ENCODE data around the gene RIMBP3C. TPM values are rescaled to one million over a fixed set of nuclear protein-coding genes. Genes with fewer than 3 reads are reported as not detected.
"Not testable (repeated sequence)": the region's sequence is repeated elsewhere in the genome, so short reads cannot be mapped to it uniquely, and the experiment has no call there.

The RIMBP3C gene
- total and polyA plus RNA-seq, 2 donors from 2014 or later = 0.22 TPM; not detected in 1

DNA sequence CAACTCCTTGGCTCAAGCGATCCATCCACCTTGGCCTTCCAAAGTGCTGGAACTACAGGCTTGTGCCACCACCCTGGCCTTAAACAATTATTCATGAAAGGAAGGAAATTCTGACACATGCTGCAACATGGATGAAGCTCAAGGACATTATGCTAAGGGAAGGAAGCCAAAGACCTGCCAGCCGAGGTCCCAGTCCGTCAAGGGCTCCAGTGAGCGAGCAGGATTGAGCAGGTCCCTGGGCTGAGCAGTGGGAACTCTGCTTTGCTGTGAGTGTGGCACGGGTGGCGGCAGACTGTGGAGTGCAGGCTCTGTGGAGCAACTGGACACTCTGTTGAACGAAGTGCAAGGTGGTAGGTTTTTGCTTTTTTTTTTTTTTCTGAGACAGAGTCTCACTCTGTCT is 11.4 kb downstream of the RIMBP3C start:
- FAIRE-seq; H3K36me3 ChIP-seq (ENCODE audit: control insufficient read depth in 2 of 3, insufficient read depth in 3 of 3, low read length in 3 of 3); intact Hi-C loops (cut with DNase I): not testable (repeated sequence)

DNA sequence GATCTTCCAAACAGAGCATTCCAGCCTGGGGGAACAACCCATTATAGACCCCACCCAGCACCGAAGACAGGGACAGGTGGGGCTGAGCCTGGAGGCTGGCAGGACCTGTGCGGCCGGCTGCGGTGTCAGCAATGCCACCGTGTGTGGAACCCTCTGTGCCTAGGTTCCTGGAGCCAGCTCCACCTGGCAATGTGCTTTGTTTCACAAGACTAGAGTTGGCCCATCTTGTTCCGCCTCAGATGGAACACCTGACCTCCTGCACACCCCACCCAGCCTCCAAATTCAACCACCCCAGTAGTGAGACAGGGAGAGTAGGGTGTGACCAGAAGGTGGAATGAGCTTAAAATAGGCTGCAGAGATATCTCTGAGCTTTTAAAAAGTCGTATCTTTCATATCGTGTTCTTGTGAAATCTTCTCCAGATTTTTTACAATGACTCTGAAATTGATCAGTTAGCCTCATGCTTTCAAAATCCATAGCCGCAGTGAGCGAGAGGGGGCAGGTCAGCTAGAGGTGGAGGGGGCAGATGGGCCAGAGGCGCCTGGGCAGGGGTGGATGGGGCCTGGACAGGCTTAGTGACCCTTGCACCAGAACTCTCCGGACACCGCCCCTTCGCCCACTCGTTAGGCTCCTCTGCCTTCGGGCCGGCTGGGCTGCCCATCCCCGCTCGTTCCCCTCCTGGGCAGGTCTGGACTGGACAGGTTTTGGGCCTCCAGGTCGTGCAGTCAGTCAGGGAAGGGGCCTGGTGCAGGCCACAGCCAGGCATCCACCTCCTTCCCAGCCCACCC is 18.2 kb downstream of the RIMBP3C start:
- H3K9ac ChIP-seq (ENCODE audit: low read length in 3 of 3); H3K27me3 ChIP-seq (ENCODE audit: control insufficient read depth, insufficient read depth, low read length); H3K4me1 ChIP-seq (ENCODE audit: control insufficient read depth in 2 of 3, insufficient read depth in 2 of 3, low read depth in 1 of 3, low read length in 3 of 3); DNase-seq; H3K4me3 ChIP-seq (ENCODE audit: low read length in 3 of 3); H3K27ac ChIP-seq (ENCODE audit: low read depth in 2 of 2, low read length in 2 of 2); H3K36me3 ChIP-seq (ENCODE audit: control insufficient read depth in 2 of 3, insufficient read depth in 3 of 3, low read length in 3 of 3); FAIRE-seq; intact Hi-C loops (cut with DNase I); H3K9me3 ChIP-seq (ENCODE audit: control insufficient read depth in 2 of 3, insufficient read depth in 1 of 3, low read length in 3 of 3): not testable (repeated sequence)

More for the DNA sequence above, 11.4 kb downstream of the RIMBP3C start:
- H3K4me3 ChIP-seq (ENCODE audit: low read length in 3 of 3); H3K27ac ChIP-seq (ENCODE audit: low read depth in 2 of 2, low read length in 2 of 2); H3K9me3 ChIP-seq (ENCODE audit: control insufficient read depth in 2 of 3, insufficient read depth in 1 of 3, low read length in 3 of 3); H3K9ac ChIP-seq (ENCODE audit: low read length in 3 of 3); H3K4me1 ChIP-seq (ENCODE audit: control insufficient read depth in 2 of 3, insufficient read depth in 2 of 3, low read depth in 1 of 3, low read length in 3 of 3); DNase-seq; H3K27me3 ChIP-seq (ENCODE audit: control insufficient read depth, insufficient read depth, low read length): not testable (repeated sequence)

DNA sequence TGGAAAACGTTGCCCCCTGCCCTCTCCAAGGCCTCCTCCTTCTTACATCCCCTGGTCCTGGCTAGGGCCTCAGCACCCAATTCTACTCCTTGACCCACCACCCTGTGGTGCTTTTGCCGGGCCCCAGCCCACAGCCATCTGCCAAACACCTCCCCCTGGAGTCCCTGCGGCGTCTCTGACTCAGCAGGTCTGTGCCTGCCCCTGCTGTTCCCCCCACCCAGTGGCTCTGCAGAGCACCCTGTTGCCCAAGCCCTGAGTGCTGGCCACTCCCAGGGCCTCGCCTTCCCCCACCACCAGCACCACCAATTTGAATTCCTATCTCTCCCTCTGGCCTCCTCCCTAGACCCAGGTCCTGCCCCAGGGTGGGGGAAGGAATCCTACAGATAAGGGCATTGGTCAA is 19.7 kb downstream of the RIMBP3C start:
- H3K4me1 ChIP-seq (ENCODE audit: control insufficient read depth in 2 of 3, insufficient read depth in 2 of 3, low read depth in 1 of 3, low read length in 3 of 3); intact Hi-C loops (cut with DNase I); H3K27me3 ChIP-seq (ENCODE audit: control insufficient read depth, insufficient read depth, low read length); H3K36me3 ChIP-seq (ENCODE audit: control insufficient read depth in 2 of 3, insufficient read depth in 3 of 3, low read length in 3 of 3); H3K4me3 ChIP-seq (ENCODE audit: low read length in 3 of 3); H3K27ac ChIP-seq (ENCODE audit: low read depth in 2 of 2, low read length in 2 of 2); H3K9ac ChIP-seq (ENCODE audit: low read length in 3 of 3); FAIRE-seq; DNase-seq; H3K9me3 ChIP-seq (ENCODE audit: control insufficient read depth in 2 of 3, insufficient read depth in 1 of 3, low read length in 3 of 3): not testable (repeated sequence)

DNA sequence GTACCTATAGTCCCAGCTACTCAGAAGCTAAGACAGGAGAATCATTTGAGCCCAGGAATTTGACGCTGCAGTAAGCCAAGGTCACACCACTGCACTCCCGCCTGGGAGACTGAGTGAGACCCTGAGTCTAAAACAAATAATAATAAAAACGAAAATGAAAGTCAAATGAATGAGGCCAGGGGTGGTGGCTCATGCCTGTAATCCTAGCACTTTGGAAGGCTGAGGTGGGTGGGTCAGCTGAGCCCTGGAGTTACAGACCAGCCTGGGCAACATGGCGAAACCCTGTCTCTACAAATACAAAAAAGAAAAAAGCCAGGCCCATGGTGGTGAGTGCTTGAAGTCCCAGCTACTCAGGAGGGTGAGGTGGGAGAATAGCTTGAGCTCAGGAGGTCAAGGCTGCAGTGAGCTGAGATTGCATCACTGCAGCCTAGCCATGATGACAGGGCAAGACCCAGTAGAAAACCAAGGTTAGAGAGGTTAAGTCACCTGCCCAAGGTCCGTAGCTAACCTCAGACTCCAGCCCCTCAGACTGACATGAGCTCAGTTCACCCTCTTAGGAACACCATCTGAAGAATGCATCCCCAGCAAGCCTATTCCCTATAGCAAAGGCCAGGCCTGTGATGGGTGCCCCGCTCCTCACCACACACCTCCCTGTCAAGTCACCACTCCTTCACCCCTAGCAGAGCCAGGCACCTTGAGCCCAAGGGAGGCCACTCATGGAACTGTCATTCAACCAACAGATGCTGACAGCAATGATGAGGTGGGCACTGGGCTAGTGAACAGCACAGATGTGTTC is 24.4 kb downstream of the RIMBP3C start:
- H3K4me3 ChIP-seq (ENCODE audit: low read length in 3 of 3); H3K9me3 ChIP-seq (ENCODE audit: control insufficient read depth in 2 of 3, insufficient read depth in 1 of 3, low read length in 3 of 3); H3K27ac ChIP-seq (ENCODE audit: low read depth in 2 of 2, low read length in 2 of 2); H3K36me3 ChIP-seq (ENCODE audit: control insufficient read depth in 2 of 3, insufficient read depth in 3 of 3, low read length in 3 of 3); H3K9ac ChIP-seq (ENCODE audit: low read length in 3 of 3); DNase-seq; intact Hi-C loops (cut with DNase I); FAIRE-seq; H3K4me1 ChIP-seq (ENCODE audit: control insufficient read depth in 2 of 3, insufficient read depth in 2 of 3, low read depth in 1 of 3, low read length in 3 of 3); H3K27me3 ChIP-seq (ENCODE audit: control insufficient read depth, insufficient read depth, low read length): not testable (repeated sequence)

DNA sequence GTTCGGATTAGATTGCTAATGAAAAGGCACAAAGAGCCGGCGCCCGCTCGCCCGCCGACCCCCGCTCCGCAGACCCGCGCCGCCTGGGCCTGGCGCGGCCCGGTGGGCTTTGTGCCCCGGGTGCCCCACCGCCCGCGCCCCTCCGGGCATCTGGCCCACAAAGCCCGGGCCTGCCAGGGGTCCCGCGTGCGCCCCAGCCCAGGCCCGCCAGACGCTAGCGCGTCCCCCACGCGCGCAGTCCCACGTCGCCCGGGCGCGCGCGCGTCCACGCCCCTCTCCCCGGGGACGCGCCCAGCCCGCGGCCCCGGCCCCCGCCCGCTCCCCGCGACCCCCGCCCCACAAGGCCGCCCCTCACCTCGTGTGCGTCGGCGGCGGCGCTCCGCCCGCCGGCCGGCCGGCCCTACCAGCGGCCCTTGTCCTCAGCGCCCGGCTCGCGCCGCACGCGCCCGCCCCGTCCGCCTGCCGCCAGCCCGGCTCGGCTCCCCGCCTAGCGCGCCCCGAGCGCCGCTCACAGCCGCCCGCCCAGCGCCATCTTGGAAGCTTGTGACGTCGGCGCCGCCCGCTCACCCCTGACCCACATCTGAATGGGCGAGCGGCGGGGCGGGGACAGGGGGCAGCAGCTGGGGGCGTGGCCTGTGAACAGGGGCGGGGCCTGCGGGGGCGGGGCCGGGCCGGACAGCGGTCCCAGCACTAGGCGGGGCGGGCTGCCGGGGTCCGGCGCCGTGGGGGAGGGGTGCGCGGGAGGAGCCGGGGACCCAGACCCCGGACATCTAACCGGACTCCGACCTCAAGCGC is 34.1 kb downstream of the RIMBP3C start:
- H3K27me3 ChIP-seq (ENCODE audit: control insufficient read depth, insufficient read depth, low read length); intact Hi-C loops (cut with DNase I); DNase-seq; FAIRE-seq; H3K36me3 ChIP-seq (ENCODE audit: control insufficient read depth in 2 of 3, insufficient read depth in 3 of 3, low read length in 3 of 3); H3K9ac ChIP-seq (ENCODE audit: low read length in 3 of 3); H3K4me3 ChIP-seq (ENCODE audit: low read length in 3 of 3); H3K27ac ChIP-seq (ENCODE audit: low read depth in 2 of 2, low read length in 2 of 2); H3K9me3 ChIP-seq (ENCODE audit: control insufficient read depth in 2 of 3, insufficient read depth in 1 of 3, low read length in 3 of 3); H3K4me1 ChIP-seq (ENCODE audit: control insufficient read depth in 2 of 3, insufficient read depth in 2 of 3, low read depth in 1 of 3, low read length in 3 of 3): not testable (repeated sequence)

DNA sequence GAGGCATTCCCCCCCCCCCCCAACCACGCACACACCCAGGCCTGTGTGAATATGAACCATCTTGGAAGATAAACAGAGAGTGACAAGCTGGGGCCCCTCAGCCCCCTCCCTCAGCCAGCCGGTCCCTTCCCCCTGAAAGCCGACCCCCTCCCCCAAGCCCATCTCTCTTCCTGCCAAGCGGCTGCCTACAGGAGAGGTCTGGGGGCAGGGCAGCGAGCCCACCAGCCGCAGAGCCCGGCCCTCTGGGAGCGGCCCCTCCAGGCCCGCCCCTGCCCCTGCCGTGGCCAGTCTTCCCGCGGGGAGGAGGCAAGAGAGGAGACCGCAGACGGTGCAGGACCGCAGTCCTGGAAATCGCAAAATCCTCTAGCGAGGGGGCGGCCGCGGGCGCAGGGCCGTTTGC is 34.7 kb downstream of the RIMBP3C start:
- DNase-seq; intact Hi-C loops (cut with DNase I); H3K27me3 ChIP-seq (ENCODE audit: control insufficient read depth, insufficient read depth, low read length); FAIRE-seq; H3K36me3 ChIP-seq (ENCODE audit: control insufficient read depth in 2 of 3, insufficient read depth in 3 of 3, low read length in 3 of 3); H3K9me3 ChIP-seq (ENCODE audit: control insufficient read depth in 2 of 3, insufficient read depth in 1 of 3, low read length in 3 of 3); H3K4me1 ChIP-seq (ENCODE audit: control insufficient read depth in 2 of 3, insufficient read depth in 2 of 3, low read depth in 1 of 3, low read length in 3 of 3); H3K9ac ChIP-seq (ENCODE audit: low read length in 3 of 3); H3K27ac ChIP-seq (ENCODE audit: low read depth in 2 of 2, low read length in 2 of 2); H3K4me3 ChIP-seq (ENCODE audit: low read length in 3 of 3): not testable (repeated sequence)

DNA sequence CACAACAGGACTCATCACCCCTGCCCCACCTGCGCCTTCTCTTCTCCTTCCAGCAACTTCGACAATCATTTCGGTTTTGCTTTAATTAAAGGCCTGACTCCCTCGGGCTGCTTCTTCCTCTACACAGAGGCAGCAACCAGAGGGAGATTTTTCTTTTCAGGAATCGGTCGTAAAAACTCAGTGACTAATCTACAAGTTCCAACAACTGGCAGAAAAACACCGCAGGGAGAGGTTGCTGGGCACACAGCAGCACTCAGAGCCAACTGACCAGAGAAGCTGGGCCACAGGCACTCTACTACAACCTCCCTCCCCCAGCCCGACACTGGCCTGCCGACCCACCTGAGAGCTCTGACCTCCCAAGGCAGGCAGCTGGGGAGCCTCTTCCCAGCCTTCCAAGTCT is 36.0 kb downstream of the RIMBP3C start:
- H3K9me3 ChIP-seq (ENCODE audit: control insufficient read depth in 2 of 3, insufficient read depth in 1 of 3, low read length in 3 of 3); DNase-seq; H3K36me3 ChIP-seq (ENCODE audit: control insufficient read depth in 2 of 3, insufficient read depth in 3 of 3, low read length in 3 of 3); intact Hi-C loops (cut with DNase I); H3K9ac ChIP-seq (ENCODE audit: low read length in 3 of 3); H3K27ac ChIP-seq (ENCODE audit: low read depth in 2 of 2, low read length in 2 of 2); FAIRE-seq; H3K27me3 ChIP-seq (ENCODE audit: control insufficient read depth, insufficient read depth, low read length); H3K4me3 ChIP-seq (ENCODE audit: low read length in 3 of 3); H3K4me1 ChIP-seq (ENCODE audit: control insufficient read depth in 2 of 3, insufficient read depth in 2 of 3, low read depth in 1 of 3, low read length in 3 of 3): not testable (repeated sequence)

DNA sequence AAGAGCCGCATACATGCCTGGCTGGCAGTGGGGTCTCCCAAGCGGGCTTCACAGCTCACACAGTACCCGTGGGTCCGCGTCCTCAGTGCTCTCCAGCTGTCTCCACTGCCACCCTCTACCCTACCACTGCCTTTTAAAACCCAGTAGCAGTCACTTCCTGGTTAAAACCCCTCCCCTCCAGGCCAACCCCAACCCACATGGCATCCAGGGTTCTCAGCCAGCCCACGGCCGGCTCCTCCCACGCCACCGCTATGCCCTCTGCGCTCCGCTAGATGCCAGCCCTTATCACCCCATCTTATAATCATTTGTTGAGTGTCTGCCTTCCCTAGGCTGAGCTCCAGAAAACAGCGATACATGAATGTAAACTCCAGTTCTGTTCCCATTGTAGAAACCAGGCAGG is 37.1 kb downstream of the RIMBP3C start:
- H3K27me3 ChIP-seq (ENCODE audit: control insufficient read depth, insufficient read depth, low read length); FAIRE-seq; H3K9me3 ChIP-seq (ENCODE audit: control insufficient read depth in 2 of 3, insufficient read depth in 1 of 3, low read length in 3 of 3); intact Hi-C loops (cut with DNase I); DNase-seq; H3K4me3 ChIP-seq (ENCODE audit: low read length in 3 of 3); H3K4me1 ChIP-seq (ENCODE audit: control insufficient read depth in 2 of 3, insufficient read depth in 2 of 3, low read depth in 1 of 3, low read length in 3 of 3); H3K9ac ChIP-seq (ENCODE audit: low read length in 3 of 3); H3K27ac ChIP-seq (ENCODE audit: low read depth in 2 of 2, low read length in 2 of 2); H3K36me3 ChIP-seq (ENCODE audit: control insufficient read depth in 2 of 3, insufficient read depth in 3 of 3, low read length in 3 of 3): not testable (repeated sequence)

Measured in kidney (tissue), 11 donors.